Peyer's patch (tissue), 4 donors: ENCODE results near the gene CDC37. TPM values are rescaled to one million over a fixed set of nuclear protein-coding genes. Genes with fewer than 3 reads are reported as not detected.

Experiments
- DNase-seq, 3 donors: peaks; one replicate each; pipeline ENCODE4 v3.0.0-alpha.2; 2017 to 2019
- H3K27ac ChIP-seq, 4 donors: fragments of 200-600 bp; sonication (generic); one replicate each; pipeline ENCODE4 v1.5.1; 2016 to 2019
- H3K27me3 ChIP-seq, 2 donors: fragments of 200-600 bp; sonication (generic); one replicate each; pipeline ENCODE4 v1.5.1; 2019
- H3K36me3 ChIP-seq, 3 donors: fragments of 200-600 bp; sonication (generic); one replicate each; pipeline ENCODE4 v1.5.1; 2016 to 2019
- H3K4me1 ChIP-seq, 4 donors: fragments of 200-600 bp; sonication (generic); one replicate each; pipeline ENCODE4 v1.5.1; 2016 to 2019
- H3K4me3 ChIP-seq, 4 donors: fragments of 200-600 bp; sonication (generic); 1 replicate in 3 of 4; 2 replicates in 1 of 4; pipeline ENCODE4 v1.5.1; 2016 to 2019; ENCODE audit warnings: mild to moderate bottlenecking in 1 of 4
- H3K9me3 ChIP-seq, 4 donors: fragments of 200-600 bp; sonication (generic); one replicate each; pipeline ENCODE4 v1.5.1; 2016 to 2019; ENCODE audit warnings: mild to moderate bottlenecking in 1 of 4
- POLR2A ChIP-seq, 2 donors: fragments of 450-650 bp; IDR thresholded peaks; one replicate each; pipeline ENCODE4 v1.5.1; 2017; ENCODE audit warnings: antibody characterized with exemption in 2 of 2, mild to moderate bottlenecking in 2 of 2, moderate library complexity in 2 of 2
- total RNA-seq, 4 donors: library from RNA; depleted of rRNA; stranded (reverse); fragments of >200 nt; gene quantifications; one replicate each; pipeline ENCODE4 v1.1.0, GENCODE V29; 2016
- TF ChIP-seq, protein P1 (sequence below), 6 experiments: fragments of 450-650 bp in 4 of 6; fragments of 200-600 bp in 2 of 6; sonication (generic) in 1 of 6; IDR thresholded peaks; one replicate each; pipeline ENCODE4 v1.5.1; 2017 to 2019; ENCODE audit warnings: antibody characterized with exemption in 6 of 6, mild to moderate bottlenecking in 3 of 6, moderate library complexity in 1 of 6

The CDC37 gene
- total RNA-seq, result 100 to 1,000 TPM; 118 to 443 (median 159) TPM

GRCh38 chr19:10403137-10404021, at the start of gene CDC37:
Gene CDC37 (minus strand): TSS chr19:10403542. CDS start chr19:10403479, 63 bp downstream.
- peak; percentile 57 to 78 for TF ChIP-seq POLR2A (IDR thresholded peaks at IDR 0.05)
- TF ChIP-seq, protein P1, sequence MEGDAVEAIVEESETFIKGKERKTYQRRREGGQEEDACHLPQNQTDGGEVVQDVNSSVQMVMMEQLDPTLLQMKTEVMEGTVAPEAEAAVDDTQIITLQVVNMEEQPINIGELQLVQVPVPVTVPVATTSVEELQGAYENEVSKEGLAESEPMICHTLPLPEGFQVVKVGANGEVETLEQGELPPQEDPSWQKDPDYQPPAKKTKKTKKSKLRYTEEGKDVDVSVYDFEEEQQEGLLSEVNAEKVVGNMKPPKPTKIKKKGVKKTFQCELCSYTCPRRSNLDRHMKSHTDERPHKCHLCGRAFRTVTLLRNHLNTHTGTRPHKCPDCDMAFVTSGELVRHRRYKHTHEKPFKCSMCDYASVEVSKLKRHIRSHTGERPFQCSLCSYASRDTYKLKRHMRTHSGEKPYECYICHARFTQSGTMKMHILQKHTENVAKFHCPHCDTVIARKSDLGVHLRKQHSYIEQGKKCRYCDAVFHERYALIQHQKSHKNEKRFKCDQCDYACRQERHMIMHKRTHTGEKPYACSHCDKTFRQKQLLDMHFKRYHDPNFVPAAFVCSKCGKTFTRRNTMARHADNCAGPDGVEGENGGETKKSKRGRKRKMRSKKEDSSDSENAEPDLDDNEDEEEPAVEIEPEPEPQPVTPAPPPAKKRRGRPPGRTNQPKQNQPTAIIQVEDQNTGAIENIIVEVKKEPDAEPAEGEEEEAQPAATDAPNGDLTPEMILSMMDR (IDR thresholded peaks at IDR 0.05), result no peak
- peak within 1 kb of the TSS; percentile 79 to 96 (median 84) for H3K4me3 ChIP-seq
- peak within 1 kb of the TSS; percentile 72 to 86 (median 79) for H3K27ac ChIP-seq
- peaks cover 0 to 13% of the 10 kb centered on the region in 2 donors for H3K27me3 ChIP-seq
- no peaks in the 10 kb centered on the region for H3K9me3 ChIP-seq
- H3K4me1 ChIP-seq, result peaks cover 5 to 43% (median 20%) of the 10 kb centered on the region in 4 donors
- peaks cover 0 to 4% (median 0%) of the 10 kb centered on the region in 3 donors for H3K36me3 ChIP-seq
- DNase-seq, result peak; percentile 96 to 99 (median 99)

- Histone ChIP-seq H3K27me3 (no peaks in the 10 kb centered on the region), H3K36me3 (peaks cover 0 to 16% (median 0%) of the 10 kb centered on the region in 3 donors), H3K4me1 (peaks cover 0 to 3% (median 0%) of the 10 kb centered on the region in 4 donors), H3K9me3 (no peaks in the 10 kb centered on the region), H3K27ac (no peak overlapping the region), H3K4me3 (no peak overlapping the region)
- peak in 2 of 3 donors; percentile 59 to 70 for DNase-seq
- TF ChIP-seq POLR2A (IDR thresholded peaks at IDR 0.05), result no peak
- TF ChIP-seq, protein P1 (IDR thresholded peaks at IDR 0.05), result no peak
These were observed 47.7 kb upstream of the CDC37 start for GRCh38 chr19:10450853-10451609.

GRCh38 chr19:10450191-10450852, 47.0 kb upstream of the CDC37 start:
- Histone ChIP-seq H3K4me1 (peaks cover 0 to 3% (median 0%) of the 10 kb centered on the region in 4 donors), H3K4me3 (no peak overlapping the region), H3K36me3 (peaks cover 0 to 16% (median 0%) of the 10 kb centered on the region in 3 donors), H3K27ac (no peak overlapping the region), H3K27me3 (no peaks in the 10 kb centered on the region), H3K9me3 (no peaks in the 10 kb centered on the region)
- no peak for DNase-seq
- TF ChIP-seq, protein P1 (IDR thresholded peaks at IDR 0.05), result no peak
- TF ChIP-seq POLR2A (IDR thresholded peaks at IDR 0.05), result no peak

DNA sequence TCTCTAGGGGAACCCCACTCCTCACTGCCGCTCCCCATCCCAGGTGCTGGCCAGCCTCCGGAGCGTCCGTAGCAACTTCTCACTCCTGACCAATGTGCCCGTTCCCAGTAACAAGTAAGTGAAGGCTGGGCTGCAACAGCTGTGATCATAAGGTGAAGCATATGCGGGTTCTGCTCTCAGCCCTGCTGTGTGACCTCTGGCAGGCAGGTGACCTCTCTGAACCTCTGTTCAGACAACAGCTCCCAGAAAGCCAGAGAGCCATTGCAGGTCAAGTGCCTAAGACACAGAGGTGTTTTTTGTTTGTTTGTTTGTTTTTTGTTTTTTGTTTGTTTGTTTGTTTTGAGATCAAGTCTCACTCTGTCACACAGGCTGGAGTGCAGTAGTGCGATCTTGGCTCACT, 45.7 kb upstream of the CDC37 start:
- Histone ChIP-seq H3K4me1 (peaks cover 0 to 3% (median 0%) of the 10 kb centered on the region in 4 donors), H3K27ac (no peak overlapping the region), H3K9me3 (no peaks in the 10 kb centered on the region), H3K4me3 (no peak overlapping the region), H3K36me3 (peaks cover 0 to 16% (median 0%) of the 10 kb centered on the region in 3 donors), H3K27me3 (no peaks in the 10 kb centered on the region)
- no peak for TF ChIP-seq POLR2A (IDR thresholded peaks at IDR 0.05)
- TF ChIP-seq, protein P1 (IDR thresholded peaks at IDR 0.05), result no peak
- DNase-seq, result no peak

GRCh38 chr19:10442698-10443097, 39.4 kb upstream of the CDC37 start:
- no peak for DNase-seq
- Histone ChIP-seq H3K36me3 (peaks cover 0 to 4% (median 0%) of the 10 kb centered on the region in 3 donors), H3K9me3 (no peaks in the 10 kb centered on the region), H3K27ac (no peak overlapping the region), H3K4me1 (no peaks in the 10 kb centered on the region), H3K27me3 (no peaks in the 10 kb centered on the region), H3K4me3 (no peak overlapping the region)
- TF ChIP-seq POLR2A (IDR thresholded peaks at IDR 0.05), result no peak
